HG02571 (cell line): ENCODE results near the gene TNFSF15.
A peak's percentile ranks its signal among the peaks of the same experiment; 100 is the strongest.

Source experiments
- ATAC-seq: cut with Tn5 transposase; IDR thresholded peaks from one replicate; pipeline ENCODE4 v1.9.1; 2021; ENCODE audit warnings: mild to moderate bottlenecking, moderate library complexity; ENCODE audit not compliant: unreplicated experiment

TNFSF15 gene

GRCh38 chr9:114805670-114806525 lies at the start of gene TNFSF15:
TNFSF15 (minus strand) TSS chr9:114806039; CDS start chr9:114806012, 27 bp downstream.
- peak; percentile 91 for ATAC-seq

- no peak for ATAC-seq
Observed at GRCh38 chr9:114855488-114855887, 49.6 kb upstream of the TNFSF15 start.

GRCh38 chr9:114854736-114855355 lies 49.0 kb upstream of the TNFSF15 start:
- ATAC-seq = no peak

- ATAC-seq = no peak
Observed at GRCh38 chr9:114853071-114853855, 47.4 kb upstream of the TNFSF15 start.

- ATAC-seq = no peak
Observed at GRCh38 chr9:114852050-114852594, 46.3 kb upstream of the TNFSF15 start.

GRCh38 chr9:114851306-114851705 lies 45.5 kb upstream of the TNFSF15 start:
- no peak for ATAC-seq

GRCh38 chr9:114850871-114851270 lies 45.0 kb upstream of the TNFSF15 start:
- ATAC-seq = no peak

GRCh38 chr9:114849450-114849849 lies 43.6 kb upstream of the TNFSF15 start:
- ATAC-seq = no peak

GRCh38 chr9:114847492-114848417 lies 41.9 kb upstream of the TNFSF15 start:
- no peak for ATAC-seq

- ATAC-seq = no peak
Observed at GRCh38 chr9:114845373-114845772, 39.5 kb upstream of the TNFSF15 start.

GRCh38 chr9:114844766-114845165 lies 38.9 kb upstream of the TNFSF15 start:
- ATAC-seq = no peak

- ATAC-seq = no peak
Observed at GRCh38 chr9:114837923-114838322, 32.1 kb upstream of the TNFSF15 start.

- ATAC-seq = no peak
Observed at GRCh38 chr9:114836769-114837168, 30.9 kb upstream of the TNFSF15 start.

GRCh38 chr9:114834386-114834785 lies 28.5 kb upstream of the TNFSF15 start:
- no peak for ATAC-seq

GRCh38 chr9:114830546-114830945 lies 24.7 kb upstream of the TNFSF15 start:
- ATAC-seq = no peak

GRCh38 chr9:114829574-114830440 lies 24.0 kb upstream of the TNFSF15 start:
- ATAC-seq = no peak

- no peak for ATAC-seq
Observed at GRCh38 chr9:114828303-114828650, 22.4 kb upstream of the TNFSF15 start.

GRCh38 chr9:114827641-114828302 lies 21.9 kb upstream of the TNFSF15 start:
- no peak for ATAC-seq

- ATAC-seq = no peak
Observed at GRCh38 chr9:114826431-114826830, 20.6 kb upstream of the TNFSF15 start.
